Large intestine (tissue), 1 donor: ENCODE measurements around the gene GFRA3. TPM values are rescaled to one million over a fixed set of nuclear protein-coding genes. Genes with fewer than 3 reads are reported as not detected.

ENCODE experiments used
- polyA plus RNA-seq: library from polyadenylated mRNA; unstranded; fragments of 120-200 nt; gene quantifications from one replicate; pipeline ENCODE4 v1.2.1, GENCODE V29; 2013

Gene GFRA3
- polyA plus RNA-seq, 1 donor, result 6.9 TPM

Other genes with a start within 250 kb of the GFRA3 start
- gene FAM13B, start 241.5 kb downstream of the GFRA3 start, polyA plus RNA-seq, result 23.5 TPM
- gene WNT8A, start 190.6 kb downstream of the GFRA3 start, polyA plus RNA-seq, result not detected
- 2.8 TPM for gene NME5, start 135.2 kb downstream of the GFRA3 start, polyA plus RNA-seq
- gene BRD8, start 96.0 kb downstream of the GFRA3 start, polyA plus RNA-seq, result 88.3 TPM
- 13.8 TPM for gene KIF20A, start 95.5 kb downstream of the GFRA3 start, polyA plus RNA-seq
- gene CDC23, start 61.3 kb downstream of the GFRA3 start, polyA plus RNA-seq, result 35.7 TPM
- gene CDC25C, start 57.2 kb upstream of the GFRA3 start, polyA plus RNA-seq, result 4.5 TPM
- gene FAM53C, start 63.6 kb upstream of the GFRA3 start, polyA plus RNA-seq, result 30.6 TPM
- 61.1 TPM for gene KDM3B, start 78.1 kb upstream of the GFRA3 start, polyA plus RNA-seq
- 38.6 TPM for gene REEP2, start 164.4 kb upstream of the GFRA3 start, polyA plus RNA-seq
- 371 TPM for gene EGR1, start 190.9 kb upstream of the GFRA3 start, polyA plus RNA-seq